ENCODE results near the gene PSMD10.

Gene PSMD10, protein sequence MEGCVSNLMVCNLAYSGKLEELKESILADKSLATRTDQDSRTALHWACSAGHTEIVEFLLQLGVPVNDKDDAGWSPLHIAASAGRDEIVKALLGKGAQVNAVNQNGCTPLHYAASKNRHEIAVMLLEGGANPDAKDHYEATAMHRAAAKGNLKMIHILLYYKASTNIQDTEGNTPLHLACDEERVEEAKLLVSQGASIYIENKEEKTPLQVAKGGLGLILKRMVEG

DNA sequence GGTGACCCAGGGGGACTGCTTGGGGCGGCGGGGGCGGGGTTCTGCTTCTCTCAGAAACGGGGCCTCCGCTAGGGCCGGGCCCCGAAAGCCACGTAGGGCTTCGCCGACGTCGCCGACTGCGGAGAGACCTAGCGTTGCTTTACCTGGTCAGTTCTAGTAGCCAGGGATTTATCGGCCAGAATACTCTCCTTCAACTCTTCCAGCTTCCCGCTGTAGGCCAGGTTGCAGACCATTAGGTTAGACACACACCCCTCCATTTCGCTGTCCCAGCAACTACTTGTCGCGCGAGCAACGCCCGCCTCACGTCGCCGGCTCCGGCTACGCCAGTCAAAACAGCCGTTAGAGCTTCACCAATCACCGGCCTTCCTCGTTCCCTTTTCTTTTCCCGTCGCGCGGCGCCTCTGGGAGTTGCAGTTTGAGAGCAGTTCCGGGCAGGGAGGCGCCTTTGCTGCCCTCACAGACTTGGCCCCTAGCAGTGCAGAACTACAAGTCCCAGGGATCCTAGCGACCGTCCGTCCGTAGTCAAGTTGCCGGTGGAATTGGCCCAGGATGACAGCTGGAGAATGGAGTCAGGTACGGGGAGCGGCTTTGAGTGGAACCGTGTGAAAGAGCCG is at the start of gene PSMD10, which contains the start of gene ATG4A:
PSMD10 (minus strand) TSS at position 279 of the 614 bp plus-strand sequence; CDS start at position 257, 22 bp downstream.
ATG4A (plus strand) TSS at position 515 of the 614 bp plus-strand sequence; CDS start at position 564, 49 bp downstream.
- peak; percentile 92 for DNase-seq

DNA sequence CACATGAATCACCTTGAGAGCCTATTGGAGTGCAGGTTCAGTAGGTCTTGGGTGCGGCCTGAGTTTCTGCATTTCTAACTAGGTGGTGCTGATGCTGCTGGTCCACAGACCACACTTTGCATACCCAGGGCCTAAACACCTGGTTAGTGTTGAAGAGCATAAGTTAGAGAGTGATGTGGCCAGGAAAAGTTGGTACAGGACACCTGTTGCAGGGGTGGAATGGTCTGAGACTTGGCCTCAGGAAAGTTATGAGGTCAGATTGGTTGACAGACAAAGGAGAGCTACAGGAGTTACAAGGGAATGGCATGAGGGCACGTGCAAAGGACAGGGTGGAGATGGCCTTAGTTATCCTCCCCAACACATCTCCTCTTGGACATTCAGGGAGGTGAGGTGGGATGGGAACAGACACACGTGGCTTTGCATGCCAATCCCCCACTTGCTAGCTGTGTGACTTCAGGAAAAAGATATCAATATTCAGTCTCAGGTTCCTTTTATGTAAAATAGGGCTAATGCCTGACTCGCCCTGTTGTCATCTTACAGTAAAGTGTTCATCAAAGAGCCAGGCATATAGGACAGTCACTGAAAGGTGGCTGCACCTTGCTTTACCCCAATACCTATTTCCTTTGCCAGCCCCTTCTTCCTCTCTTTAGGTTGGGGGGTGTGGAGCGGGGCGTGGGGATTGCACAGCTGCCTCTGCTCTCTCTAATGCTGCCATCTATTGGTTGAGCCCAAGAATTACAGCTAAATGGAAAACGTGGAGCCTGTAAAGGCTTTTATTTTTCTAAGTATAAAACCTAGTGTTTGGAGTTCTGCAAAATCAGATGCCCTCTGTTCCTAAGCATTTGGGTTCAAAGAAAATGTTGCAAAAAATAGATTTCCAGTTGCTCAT is 47.7 kb upstream of the PSMD10 start:
- DNase-seq = no peak

DNA sequence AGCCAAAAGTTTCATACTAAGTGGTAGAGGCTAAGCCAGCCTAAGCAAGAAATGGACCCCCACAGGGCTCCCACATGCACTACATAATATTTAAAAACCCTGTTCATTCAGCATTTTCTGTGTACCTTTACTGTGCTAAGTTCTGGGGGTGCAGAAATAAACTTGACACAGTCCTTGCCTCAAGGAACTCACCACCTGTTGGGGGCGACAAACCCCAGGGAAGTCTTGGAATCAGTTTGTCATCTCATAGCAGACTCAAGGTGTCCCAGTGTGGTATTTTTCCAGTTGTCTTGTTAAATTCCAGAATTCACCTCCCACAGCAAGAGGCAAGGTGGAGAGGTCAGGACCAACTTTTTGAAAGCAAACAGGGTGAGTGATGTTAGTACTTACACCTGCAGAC is 43.4 kb upstream of the PSMD10 start:
- no peak for DNase-seq

DNA sequence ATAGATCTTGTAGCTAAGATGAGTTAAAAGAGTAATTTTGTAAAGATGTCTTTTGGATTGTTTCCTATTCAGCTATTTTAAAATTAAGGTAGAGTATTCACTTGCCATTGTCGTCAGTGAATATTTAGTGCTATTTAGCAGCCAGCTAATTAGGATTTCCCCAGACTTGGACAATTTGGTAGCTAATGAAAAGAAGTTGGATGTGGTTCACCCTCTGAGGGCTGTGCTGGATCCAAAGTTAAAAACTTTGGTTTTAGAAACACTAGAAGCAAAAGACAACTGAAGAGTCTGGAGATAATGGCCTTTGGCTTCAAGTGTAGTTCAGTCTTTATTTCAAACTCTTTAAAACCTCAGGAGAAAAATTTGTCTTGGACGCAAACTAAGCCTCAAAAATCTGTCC is 41.5 kb upstream of the PSMD10 start:
- no peak for DNase-seq

DNA sequence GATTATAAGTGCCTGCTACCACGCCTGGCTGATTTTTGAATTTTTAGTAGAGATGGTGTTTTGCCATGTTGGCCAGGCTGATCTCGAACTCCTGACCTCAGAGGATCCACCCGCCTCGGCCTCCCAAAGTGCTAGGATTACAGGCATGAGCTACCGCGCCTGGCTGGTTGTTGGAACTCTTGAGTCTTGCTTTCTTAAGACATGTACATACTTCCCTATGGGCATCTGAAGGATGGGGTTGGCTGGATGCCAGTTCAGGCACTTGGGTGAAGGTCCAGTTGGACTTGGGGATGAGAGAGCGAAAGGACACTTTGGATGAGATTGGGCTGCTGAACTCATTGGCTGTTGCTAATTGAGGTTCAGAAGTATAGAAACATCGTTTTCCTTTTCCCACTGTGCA is 40.7 kb upstream of the PSMD10 start:
- DNase-seq = no peak

DNA sequence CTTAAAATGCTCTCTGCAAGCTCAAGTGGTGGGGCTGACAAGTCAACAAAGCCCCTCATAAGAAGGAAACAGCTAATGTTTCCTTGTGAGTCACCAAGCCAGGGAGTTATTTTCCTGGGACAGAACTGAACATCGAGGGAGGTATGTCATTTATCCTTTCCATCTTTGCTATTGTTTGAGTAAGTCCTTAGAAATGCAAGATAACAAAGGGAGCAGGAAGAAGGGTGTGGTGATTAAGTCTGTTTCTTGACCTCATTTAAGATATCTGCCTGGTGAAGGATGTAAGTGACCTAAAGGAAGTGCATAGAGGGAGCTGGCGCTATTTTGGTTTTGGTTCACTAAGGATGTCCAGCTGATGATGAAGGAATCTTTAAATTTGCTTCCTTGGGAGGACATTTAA is 40.1 kb upstream of the PSMD10 start:
- no peak for DNase-seq

DNA sequence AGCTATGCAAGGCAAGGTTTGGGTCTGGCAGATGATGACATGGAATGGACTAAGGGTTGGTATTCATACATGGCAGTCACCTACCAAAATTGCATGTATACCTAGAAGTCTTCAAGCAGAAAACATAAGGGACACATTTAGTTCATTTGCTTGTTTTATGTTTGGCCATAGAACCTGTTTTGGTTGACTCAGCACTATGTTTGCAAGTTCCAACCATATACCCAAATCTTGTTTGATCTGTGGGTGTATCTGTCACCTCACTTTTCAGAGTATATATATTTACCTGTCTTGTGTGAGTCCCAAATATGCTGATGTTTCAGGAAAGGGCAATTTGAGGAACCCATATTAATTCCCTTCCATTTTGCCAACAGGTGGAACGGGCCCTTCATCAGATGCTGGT is 39.5 kb upstream of the PSMD10 start:
- no peak for DNase-seq

DNA sequence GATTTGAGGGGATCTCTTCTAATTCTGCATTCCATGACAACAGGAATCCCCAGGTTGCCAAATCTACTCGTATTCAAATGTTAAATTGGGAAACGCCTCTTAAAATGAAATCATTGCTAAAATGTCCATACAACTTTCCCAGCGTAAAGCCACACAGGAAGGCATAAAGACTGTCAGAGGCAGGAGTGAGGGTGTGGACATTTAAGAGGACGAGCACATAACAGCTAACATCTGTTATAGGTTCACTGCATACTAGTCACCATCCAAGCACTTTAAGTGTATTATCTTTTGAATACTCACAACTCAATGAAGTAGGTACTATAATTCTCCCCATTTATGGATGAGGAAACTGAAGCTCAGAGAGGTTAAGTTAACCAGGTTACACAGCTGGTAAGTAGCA is 35.8 kb upstream of the PSMD10 start:
- no peak for DNase-seq

DNA sequence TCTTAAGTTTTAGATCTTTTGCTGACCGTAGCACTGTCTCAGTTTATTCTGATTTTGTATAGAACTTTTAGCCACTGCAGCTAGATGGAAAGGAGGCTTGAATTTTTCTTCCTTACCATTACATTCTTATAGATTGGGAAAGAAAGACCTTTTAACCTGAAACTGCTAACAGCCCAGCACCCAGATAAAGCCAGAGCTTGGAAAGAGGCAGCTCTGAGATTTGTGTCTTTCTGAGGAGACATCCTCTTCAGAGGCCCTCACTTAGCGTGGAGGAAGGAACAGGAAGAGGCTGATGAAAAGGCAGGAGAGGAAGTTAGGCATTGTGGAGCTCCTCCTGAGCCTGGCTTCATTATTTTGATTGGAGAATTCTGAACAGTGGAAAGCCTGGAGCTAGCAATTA is 35.3 kb upstream of the PSMD10 start:
- DNase-seq = no peak

DNA sequence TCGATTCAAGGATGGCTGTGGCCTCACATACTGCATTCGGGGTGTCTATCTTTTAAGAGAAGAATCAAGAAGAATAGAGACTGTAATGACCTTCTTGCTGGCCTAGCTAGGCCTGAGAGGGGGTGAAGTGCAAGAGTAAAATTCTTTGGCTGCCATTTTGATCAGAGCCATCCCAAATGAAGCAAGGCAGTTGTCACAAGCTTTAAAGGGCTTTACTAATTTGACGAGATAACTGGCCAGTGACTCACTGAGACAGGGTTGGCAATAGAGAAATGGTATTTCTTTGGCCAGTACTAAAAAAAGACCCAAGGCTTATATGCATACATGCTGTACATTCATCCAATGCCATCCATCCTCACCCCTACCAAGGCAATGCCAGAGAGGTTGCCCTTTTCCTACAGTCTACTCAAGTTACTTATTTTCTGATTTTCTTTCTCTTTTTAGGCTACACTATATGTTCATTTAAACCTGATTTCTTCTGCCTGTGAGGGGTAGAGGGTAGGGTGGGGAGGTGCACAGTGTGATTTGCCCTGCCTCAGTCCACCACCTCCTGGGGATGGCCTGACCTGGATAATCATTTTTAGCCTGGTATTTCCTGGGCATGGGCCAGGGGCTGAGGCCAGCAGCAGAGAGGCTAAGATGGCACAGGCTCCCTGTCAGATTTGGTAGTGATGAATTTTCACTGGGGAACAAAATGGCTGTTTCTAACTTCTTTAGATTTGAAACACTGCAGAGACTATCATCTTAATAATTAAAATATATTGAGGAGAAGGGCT is 32.4 kb upstream of the PSMD10 start:
- no peak for DNase-seq

DNA sequence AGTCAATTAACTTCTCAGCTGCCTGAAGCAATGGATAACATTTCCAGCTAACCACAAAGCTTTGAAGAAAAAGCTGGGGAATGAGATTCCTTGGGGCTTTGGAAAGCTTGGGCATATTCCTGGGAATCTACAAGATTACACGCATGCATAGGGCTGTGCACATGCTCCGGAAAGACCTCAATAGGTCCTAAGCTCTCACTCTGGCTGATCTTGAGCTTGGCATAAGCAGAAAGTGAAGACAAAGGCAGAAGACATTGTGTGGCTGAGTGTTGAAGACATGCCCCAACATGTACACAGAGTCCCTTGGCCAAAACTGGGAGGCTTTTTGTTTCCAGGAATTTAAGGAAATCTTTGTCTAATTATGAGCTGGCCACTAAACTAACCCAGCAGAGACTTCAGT is 31.4 kb upstream of the PSMD10 start:
- DNase-seq = no peak

DNA sequence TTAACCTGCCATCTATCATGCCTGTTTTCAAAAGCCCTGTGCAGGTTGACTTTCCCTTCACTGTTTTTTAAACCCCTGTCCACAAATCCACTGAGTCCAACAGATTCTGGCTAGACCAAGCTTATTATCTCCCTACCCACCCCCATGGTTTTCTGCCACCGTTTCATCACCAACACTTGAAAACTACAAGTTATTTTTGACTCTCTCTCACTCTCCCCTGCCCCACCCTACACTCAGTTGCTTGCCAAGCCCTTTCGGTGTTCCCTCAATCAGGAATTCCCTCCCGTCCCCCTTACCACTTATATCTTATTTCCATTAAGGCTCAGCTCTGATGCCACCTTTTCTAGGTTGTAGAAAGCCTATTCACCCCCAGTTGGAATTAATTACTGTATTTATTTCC is 29.9 kb upstream of the PSMD10 start:
- DNase-seq = no peak

DNA sequence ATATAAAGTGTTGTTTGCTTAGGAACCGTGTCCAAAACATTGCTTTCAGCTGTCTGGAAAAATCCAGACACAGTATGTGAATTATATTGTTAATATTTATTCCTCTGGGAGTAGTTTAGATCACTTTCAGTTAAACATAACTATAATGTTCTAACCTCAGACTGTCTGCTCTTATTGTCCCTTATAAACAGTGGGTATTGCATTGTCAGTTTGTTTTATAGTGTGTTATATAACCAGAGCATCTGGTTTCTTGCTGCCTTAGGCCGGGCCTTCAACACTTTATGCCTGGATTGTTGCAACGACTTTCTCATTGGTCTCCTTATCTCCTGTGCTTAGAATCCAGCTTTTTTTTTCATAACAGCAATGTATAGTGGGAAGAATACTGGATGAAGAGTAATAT is 26.6 kb upstream of the PSMD10 start:
- DNase-seq = no peak

DNA sequence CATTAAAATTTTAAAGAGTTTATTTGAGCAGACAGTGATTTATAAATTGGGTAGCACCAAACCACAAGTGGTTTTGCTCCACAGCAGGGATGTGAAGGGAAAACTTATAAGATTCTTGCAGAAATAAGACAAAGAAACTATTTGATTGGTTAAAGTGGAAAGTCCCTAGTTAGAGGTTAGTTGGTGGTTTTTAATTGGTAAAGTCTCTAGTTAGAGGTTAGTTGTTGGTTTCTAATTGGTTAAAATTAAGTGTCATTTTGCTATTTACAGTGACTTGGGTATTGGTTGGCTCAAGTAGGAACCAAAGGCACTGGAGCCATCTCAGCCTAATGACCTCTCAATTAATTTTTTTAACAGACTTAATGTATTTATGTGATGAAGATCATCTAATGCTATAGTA is 23.2 kb upstream of the PSMD10 start:
- no peak for DNase-seq

DNA sequence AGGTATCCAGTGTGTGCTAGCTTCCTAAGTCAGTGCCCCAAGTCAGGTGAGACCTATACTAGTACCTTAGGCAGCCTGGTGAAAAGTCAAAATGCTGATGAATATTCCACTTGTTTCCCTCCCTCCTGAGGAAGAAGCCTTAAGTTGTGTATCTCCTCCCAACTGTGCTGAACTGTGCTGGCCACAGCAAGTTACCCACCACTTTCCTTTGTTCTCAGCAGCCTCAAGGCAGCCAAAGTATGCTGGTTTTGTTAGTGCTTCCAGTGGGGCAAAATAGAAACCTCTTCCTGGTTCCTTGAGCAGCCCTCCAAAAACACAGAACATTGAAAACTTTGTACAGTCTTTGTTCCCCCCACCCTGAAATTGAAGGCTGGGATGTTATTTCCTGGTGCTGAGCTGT is 14.1 kb upstream of the PSMD10 start:
- no peak for DNase-seq

DNA sequence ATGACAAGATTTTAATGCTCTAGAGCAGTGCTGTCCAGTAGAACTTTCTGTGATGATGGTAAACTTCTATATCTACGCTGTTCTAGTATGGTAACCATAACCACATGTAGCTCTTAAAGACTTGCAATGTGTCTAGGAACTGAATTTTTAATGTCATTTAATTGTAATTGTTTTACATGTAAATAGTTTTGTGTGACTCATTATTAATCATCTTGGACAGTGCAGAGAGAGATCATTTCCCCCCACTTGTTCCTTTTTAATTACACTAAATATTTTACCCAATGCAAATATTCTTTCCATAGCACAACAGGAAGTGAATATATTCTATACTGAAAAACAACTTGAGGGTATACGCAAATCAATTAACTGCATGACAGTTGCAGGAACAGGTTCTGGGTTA is 6.0 kb upstream of the PSMD10 start:
- no peak for DNase-seq

DNA sequence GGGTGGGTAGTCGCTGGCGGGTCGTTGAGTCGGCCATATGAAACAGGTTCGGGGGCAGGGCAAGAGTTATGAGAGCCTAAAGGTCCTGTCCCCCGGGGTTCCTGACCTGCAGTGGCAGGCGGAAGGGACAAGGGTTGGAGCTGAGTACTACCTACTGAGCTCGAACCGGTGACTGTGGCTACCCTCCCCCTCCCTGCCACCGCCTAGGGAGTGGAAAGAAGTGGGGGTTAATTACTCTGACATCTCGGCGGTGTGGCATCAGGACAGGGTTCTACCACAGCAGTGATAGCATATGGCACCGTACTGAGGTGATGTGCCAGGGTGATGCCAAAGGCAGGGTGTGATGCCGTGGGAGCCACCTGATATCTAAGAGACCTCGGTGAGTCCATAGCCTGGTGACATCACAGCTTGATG is 543 bp upstream of the PSMD10 start:
- no peak for DNase-seq

DNA sequence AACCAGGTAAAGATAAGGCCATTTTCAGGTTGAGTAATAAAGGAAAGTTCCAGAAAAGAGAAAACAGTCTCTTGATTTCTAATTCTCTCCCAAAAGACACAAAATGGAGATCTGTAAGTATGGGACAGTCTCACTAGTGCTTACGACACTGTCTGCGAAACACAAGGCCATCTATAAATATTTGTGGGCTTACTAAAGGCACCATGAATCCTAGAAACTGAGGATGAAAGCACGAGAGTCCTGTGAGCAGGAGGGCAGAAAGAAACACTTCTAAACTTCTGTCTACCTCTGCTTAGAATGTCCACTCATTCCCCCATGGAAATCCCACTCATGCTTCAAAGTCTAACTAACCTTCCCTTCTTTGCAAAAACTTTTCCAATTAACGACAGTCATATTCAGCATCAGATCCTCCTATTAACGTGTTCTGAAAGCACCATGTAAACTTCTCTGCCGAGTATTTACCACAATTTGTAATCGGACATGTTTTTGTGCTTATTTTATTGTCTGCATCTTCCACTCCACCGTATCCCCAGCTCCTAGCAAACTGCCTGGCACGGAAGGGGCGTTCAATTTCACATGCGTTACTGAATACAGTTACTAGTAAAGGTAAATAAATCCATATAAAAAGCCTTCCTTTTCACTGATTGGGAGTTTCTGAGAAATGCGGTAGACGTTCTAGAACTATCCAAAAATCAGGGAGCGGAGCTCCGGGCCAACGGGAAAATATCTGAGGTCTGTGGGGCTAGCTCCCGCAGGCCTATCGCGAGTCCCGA is 665 bp downstream of the PSMD10 start:
- no peak for DNase-seq

DNA sequence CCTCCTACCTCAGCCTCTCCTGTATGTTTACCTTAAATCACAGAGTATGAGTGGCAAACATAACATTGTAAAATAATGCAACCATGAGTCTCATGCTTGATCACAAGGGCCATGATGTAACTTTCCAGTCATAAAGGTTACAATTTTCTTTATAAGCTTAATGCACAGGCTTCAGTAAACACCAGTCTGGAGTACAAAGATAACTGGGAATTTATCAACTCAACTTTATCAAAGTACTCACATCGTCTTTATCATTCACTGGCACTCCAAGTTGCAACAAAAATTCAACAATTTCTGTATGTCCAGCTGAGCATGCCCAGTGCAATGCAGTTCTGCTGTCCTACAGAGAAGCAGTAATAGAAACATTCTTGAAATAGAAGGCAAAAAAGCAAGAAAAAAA is 2.8 kb downstream of the PSMD10 start:
- DNase-seq = no peak

DNA sequence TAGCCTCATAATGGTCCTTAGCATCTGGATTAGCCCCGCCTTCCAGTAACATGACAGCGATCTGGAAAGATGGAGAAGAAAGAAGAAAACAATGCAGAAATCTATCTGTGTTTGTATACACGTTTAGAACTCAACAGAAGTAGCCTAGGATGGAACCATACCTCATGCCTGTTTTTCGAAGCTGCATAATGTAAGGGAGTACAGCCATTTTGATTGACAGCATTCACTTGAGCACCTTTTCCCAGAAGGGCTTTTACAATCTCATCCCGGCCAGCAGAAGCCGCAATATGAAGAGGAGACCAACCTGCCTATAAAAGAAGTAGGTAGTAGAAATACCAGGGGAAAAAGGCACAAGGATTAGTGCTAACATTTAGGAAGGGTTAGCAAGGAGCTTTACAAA is 3.5 kb downstream of the PSMD10 start:
- no peak for DNase-seq

DNA sequence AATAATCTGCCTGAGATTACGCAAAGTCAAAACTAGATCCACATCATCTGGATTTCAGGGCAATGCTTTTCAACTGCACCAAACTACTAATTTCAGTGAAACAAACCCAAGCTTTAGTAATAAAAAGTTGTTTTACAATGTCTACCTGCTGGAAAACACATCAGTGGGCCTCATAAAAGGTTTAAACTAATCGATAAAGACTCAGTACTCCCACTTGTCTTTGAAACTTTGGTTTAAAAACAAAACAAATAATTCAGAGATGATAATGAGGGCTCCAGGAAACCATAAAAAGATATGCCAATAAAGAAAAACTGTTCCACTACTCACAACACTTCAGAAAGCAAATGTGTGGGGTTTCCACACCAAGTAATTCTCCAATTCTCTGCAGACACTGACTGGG is 10.2 kb downstream of the PSMD10 start:
- DNase-seq = no peak

DNA sequence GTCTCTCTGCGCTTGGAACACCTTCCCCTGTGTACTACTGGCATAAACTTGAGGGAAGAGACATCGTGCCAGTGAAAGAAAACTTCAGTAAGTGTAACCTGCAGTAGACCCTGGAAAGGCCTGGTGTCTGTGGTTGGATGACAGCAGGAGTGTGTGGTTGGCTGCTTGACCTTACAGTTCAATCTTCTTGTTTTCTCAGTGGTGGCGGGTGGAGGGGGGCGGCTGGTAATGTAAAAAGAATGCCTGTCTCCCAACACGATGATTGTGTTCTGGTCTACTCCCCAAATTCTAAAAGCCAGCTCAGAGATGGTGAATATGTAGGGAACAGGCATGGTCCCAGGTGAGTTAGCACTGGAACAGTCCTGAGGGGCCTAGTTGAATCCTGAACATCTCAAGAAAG is 18.6 kb downstream of the PSMD10 start:
- DNase-seq = no peak

All from activated CD4-positive, alpha-beta T cell treated with anti-CD3 and anti-CD28 coated beads for 48 hours (primary cell).